NOMO-1 treated with DMSO at 0.1 percent for 48 hours (cell line): ENCODE results near the gene STPG1.

Experiments
- DNase-seq: peaks from one replicate; lab custom pipeline; 2025; ENCODE audit not compliant: unreplicated experiment; lab: John Stamatoyannopoulos, UW

The STPG1 gene

DNA sequence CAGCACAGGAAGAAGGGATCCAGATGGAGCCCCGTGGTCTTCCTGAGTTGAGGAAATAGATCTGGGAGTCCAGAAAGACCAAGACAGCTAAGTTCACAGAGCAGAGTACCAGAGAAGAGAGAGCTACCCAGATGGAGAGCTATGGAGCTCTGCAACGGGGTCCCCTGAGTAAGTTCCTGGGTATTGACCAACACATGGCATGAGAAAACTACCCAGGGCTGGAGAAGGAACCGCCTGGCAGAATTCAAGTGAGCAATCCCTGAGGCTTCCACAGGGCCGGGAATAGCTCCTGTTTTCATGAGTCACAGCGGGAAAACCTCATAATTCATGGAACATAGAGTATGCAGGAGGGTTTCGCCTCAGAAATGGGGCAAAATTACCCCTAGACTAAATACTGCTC, 19.7 kb downstream of the STPG1 start:
- no peak for DNase-seq

DNA sequence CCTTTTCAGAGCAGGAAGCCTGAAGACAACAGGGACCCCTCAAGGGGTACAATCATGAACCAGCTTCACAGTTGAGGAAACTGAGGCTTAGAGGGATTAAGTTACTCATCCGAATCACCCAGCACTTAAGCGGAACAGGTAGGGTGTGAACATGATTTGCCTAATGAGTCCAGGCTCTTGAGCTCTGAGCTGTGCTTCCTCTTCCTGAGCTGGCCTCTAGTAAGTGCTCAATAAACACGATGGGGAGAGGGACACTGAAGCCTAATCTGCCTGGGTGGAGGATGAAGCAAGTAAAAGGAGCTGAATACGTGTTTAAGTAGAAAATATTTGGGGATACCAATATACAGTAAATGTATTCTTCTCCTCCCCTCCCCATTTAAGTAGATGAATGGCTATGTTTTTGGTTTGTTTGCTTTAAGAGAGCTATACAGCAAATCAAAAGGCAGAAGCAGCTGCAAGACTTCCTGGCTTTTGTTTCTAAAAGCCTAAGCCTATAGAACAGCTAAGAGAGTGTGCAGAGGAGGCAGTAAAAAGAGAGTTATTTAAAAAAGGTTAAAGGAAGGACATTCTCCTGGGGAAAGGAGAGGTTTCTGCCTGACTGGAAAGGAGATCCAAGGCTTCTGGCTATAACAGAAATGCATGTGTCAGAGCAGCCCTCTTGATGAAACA, 20.5 kb downstream of the STPG1 start:
- DNase-seq: peak; percentile 40

DNA sequence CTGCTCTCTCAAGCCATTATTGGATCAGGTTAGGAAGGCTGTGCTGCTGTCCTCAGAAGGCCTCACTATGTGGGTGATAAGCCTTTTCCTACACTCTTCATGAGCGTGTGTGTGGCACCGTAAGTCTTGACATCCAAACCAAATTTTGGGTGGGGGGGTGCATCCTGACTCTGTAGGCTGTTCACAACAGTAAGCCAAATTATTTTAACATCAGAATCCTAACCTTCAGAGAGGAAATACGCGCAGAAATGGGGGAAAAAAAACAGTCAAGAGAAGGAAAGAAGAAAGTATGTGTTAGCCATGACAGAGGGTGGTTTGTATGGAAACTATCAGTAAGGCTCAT, 21.0 kb downstream of the STPG1 start:
- no peak for DNase-seq

DNA sequence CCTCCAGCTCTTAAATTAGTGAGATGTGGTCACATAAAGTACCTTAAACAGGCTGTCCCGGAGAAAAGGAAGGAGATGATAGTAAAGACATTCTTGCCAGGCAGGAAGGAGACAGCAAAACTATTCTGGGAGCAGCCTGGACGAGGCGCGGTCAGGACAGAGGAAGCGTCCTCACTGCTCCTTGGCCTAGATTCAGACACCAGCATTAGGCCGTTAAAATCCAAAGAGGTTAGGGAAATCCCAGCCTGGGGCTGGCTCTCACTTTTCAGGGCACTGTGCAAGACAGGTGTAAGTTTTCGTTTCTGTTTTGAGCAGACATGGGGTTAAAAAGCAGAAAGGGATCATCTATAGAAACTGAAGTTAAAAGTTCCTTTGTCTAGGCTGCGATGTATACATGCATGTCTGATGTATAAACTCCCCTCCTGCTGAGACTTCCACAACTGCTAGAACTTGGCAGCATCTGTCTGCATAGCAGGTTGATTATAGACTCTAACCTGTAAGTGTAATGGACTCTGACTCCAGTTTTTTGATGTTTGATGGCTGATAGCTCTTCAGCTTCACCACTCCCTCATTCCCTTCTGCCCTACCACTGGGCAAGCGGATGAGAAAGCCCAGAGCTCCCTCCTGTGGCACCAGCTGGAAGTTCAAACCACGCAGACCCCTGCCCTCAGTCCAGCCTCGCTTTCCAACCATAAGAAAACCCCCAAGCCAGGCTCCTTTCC, 21.5 kb downstream of the STPG1 start:
- DNase-seq: peak; percentile 44

DNA sequence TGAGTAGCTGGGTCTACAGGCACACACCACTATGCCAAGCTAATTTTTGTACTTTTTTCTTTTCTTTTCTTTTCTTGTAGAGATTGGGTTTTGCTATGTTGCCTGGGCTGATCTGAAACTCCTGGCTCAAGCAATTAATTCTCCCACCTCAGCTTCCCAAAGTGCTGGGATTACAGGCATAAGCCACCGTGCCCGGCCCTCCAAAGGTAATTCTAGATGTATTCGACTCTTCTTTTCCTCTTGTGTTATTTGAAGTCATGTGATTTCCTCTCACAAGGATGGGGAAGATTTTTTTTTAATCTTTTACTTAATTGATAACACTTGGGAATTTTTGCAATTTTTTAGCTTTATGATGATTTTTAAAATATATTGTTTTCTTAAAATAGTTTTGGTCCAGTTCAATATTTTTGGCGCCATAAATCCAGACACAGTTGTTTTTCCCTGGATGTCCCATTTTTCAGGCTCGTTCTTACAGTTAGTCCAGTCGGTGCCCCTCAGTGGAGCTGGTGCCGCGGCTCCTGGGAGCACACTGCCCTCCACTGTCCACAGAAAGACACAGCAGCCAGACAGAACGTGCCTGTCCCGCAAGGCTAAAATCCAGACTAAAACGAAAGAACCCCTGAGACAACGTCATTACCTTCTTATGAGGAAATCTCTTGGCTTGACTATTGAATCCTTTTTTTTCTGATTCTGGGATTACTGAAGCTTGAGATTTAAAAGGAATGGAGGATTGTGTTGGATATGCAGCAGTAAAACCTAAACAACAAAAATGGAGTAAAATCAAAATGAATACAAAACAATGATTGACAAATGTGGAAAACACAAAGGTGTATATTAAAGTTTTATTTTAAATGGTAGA, 22.4 kb downstream of the STPG1 start:
- DNase-seq: peak; percentile 69

DNA sequence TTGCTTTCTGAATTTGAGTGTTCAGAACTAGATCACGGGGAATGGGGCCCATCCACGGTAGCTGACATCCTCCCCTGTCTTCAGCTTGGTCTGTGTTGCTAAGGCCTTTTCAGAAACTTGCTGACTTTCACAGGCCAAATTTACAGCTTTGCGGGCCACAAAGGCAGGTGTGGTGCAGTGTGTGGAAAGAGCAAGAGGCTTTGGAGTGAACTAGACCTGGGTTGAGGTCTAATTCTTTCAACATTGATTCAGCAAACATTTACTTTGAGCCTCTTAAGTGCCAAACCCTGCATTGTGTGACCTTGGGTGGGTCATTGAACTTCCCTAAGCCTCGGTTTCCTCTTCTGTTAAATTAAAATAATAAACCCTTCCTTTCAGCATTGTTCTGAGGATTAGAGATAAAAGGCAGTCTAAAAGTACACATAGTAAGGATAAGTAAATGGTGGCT, 24.3 kb downstream of the STPG1 start:
- DNase-seq: no peak

DNA sequence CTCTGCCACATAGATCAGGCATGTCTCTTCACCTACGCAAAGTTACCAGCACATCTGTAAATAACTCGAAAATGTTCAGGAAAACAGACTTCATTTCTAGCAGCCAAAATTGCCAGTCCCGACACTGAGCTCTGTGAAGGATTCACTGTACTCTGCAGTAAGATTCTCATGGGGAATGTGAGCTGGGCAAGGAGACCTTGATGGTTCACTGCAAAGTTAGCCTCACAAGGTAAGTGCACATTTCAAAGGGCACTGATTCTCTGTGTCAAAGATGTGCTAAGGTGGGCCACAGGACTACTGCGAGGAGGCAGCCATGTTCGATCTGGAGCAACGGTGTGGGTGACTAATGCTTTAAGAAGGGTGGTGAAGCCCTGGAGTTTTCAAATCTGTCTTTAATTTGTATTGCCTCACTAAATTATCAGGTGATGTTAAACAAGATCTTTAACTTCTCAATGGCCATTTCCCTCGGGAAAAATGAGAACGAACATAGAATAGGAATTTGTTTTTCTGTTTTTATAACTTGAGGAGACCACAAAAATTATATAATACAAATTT, 25.2 kb downstream of the STPG1 start:
- DNase-seq: no peak

DNA sequence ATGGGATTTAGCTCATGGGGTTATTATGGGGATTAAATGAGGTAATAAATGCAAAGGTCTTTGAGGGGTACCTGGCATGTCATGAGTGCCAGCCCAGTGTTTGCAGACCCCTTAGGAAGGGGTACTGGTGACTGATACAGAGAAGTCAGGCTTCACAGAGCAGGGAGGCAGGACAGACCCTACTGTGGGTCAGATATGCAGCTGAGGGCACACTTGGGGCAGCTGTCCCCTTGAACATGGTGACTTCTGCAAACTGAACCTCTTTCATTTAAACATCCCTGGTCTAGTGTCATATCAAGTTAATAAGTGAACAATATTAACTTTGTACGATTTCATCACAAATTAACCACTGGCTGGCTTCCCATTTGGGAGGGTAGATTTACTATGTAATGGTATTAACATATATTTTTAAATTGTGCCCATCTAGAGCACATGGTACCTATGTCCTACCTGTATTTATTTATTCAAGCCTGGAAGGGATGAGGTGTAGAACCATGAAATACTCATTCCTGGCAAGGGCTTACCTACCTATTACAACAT, 25.9 kb downstream of the STPG1 start:
- no peak for DNase-seq

DNA sequence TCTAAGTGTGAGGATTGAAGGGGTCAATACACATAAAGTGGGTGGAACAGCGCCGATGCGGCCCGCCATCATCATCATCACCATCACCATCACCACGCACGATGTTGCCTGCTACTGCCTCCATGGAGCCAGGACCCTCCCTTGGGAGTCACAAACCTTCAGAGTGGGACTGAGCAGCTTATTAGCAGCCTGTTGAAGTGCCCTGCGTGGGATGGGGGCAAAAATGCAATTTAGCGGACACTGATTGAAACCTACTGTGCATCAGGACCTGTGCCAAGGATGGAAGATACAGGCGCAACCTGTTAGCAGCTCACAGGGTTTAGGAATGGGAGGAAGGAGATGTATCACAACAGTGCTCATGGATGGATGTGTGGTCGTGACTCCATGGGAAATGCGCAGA, 26.7 kb downstream of the STPG1 start:
- no peak for DNase-seq

DNA sequence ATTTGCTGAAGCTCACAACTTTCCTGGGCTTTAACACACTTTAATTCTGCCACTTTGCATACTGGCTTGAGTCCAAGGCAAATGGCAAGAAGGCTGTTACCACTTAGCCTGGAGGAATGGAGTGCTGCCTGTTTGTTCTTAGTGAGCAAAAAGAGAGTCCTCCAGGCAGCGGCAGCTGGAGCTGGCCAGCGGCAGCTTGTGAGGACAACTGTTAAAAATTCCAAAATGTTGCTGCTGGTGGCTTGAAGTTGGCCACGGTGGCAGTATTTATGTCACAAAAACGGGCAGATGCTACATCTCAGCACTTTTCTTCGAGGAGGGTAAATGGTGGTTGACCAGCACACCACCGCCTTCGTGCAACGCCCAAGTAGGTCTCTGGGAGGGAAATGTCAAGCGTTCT, 27.3 kb downstream of the STPG1 start:
- no peak for DNase-seq

DNA sequence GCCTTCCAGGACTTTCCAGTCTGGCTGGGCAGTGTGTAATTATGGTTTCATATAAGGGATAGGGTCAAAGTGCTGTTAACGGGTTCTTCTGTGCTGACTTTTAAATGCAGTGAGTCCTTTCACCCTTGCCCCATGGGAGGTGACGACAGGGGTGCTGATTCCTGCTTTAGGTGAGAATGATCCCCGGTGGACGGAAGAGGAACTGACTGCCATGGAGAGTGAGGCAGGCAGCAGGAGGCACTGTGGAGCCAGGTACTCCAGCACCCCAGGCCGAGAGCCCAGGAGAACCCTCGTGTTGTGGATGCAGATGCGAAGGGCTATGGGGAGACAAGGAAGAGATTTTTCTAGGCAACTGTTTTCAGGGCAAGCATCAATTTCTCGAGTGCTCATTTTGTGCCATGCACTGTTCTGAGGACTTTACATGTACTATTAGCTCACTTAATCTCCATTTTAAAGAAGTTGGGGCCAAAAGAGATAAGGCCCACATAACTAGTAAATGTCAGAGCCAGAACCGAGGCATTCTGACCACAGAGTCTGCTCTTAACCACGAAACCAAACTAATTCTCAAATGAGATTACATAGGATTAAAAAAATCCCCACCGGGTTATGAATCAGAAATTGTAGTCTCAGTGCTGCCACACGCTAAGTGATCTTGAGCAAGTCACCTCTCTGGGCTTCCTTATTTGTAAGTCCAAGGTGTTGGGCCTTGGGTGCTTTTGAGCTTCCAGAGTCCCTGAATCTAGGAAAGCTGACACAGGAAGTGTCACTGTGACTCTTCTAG, 28.2 kb downstream of the STPG1 start:
- DNase-seq: no peak

DNA sequence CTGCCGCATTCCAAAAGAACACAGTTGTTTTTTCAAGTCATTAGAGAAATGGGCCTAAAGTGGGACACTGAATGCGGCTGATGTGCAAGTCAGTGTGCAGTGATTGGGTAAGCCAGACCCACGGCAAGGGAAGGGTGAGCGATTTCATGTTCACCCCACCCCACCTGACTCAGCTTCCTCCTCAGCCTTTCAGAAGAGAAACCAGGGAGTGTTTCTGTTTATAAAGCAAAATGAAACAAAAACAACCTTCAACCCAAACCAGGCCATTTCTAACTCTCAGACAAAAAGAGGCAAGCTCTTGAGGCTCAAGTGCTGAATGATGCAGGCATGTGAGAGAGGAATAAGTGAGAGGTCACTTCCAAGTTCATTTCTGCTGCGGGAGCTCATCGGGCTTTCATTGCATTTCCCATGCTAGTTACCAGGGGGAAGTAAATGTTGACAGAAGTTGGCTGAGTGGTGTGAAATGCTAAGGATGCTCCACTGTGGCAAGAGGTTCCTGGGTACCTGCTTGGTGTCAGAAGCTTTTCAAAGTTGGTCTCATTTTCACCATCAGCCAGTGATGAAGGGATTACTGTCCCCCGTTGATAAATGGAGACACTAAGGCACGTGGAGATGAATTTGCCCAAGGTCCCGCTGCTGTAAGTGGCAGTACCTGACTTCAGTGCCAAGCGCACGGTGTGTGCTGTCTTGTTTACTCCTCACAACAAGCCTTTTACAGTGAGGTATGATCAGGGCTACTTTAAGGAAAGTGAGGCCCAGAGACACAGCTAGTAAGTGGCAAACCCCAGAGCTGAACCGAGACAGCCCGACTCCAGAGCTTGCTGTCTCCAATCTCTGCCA, 29.1 kb downstream of the STPG1 start:
- DNase-seq: peak; percentile 71

DNA sequence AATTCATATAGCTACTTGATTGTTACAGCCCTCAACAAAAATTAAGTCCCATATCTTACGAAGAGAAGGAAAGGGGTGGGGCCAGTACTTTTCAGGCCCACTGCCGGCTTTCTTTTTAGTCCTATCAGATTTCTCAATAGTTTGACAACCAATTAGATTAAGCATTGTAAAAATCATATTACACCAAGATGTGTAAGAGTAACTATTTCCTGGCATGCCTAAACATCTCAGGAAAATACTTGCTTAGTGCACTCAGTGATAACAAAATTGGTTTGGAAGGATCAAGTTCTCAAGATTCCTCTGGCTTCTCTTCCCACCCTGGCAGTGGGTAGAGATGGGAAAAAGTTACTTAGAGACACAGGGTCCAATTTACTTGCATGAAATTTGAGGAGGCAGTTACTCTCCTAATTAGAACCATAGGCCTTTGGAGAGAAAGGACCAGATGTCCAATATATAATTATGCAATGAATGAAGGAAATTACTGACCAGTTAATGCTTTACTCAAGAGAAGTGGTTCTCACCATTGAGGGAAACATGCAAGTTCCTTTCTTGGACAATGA, 30.1 kb downstream of the STPG1 start:
- DNase-seq: no peak

DNA sequence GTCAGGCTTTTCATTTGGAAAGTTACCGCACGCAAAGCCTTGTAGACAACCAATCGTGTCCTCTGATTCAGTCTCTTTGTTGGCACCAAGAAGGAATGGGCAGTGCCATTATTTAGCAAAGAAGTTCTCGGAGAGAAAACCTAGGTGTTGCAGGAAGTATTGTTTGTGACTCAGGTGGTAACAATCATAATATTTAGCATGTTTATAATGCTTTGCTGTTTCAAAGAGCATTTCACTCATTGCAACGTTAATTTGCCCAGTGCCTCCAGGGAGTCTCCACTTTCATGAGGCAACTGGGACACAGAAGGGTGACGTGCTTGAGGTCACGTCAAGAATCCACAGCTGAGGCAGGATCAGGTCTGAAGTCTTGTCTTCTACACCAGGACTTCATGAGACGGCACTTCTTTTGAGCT, 31.4 kb downstream of the STPG1 start:
- DNase-seq: no peak

DNA sequence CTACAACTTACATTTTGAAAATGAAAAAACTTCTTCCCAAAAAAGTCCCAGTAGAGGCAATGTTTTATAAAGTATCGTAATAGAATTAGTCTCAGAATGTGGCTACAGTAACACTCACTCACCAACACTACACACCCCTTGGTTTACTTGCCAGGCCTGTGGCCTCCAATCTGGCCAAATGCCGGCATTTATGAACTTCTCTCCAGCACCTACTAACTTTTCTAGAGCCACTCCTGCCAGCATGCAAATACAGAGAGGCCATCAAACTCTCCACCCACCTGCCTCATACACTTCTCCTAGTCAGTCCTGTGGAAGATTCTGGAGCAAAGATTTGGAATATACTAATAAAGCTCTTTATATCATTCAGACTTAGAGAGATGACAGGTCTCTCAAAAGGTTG, 32.3 kb downstream of the STPG1 start:
- no peak for DNase-seq

DNA sequence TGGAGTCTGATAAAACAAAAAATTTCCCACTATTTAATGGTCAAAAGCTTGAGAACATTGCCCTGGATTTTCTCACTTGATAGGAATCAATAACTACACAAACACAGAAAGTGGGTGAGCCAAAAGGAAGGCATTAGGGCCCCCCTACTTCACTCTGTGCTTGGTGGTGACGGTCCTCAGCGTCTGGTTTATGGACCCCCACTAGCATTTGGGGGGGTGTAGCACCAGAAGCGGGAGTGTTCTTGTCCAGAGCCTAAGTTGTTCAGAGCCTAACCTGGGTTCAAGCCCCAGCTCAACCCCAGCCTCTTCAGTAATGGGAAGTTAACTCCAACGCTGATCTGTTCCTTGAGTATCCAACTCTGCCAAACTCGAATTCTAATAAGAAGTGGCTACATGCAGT, 33.1 kb downstream of the STPG1 start:
- no peak for DNase-seq

DNA sequence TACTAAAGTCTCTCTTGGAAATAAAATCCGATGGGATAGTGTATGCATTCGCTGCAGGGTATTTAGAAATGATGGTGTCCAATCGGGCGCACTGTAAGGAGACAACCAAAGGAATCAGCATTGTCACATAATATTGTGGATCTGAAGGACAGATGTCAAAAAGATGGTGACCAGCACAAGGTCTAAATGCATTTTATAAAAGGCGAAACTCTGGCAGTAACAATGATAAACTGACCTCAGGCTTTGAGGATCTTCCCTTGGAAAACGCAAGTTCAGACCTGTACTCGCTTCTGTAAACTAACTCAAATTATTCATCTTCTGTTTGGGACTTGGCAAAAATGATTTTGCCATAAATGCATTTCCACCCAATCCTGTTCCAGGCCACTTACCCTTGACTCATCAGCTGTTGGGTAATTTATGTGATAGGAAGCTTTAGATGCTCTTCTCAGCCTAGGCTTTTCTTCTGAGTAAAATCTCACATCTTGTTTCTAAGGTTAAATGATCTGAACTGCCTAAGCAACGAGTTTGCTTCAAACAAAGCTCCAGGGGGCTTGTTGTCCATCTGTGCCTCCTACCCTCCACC, 33.8 kb downstream of the STPG1 start:
- DNase-seq: no peak

DNA sequence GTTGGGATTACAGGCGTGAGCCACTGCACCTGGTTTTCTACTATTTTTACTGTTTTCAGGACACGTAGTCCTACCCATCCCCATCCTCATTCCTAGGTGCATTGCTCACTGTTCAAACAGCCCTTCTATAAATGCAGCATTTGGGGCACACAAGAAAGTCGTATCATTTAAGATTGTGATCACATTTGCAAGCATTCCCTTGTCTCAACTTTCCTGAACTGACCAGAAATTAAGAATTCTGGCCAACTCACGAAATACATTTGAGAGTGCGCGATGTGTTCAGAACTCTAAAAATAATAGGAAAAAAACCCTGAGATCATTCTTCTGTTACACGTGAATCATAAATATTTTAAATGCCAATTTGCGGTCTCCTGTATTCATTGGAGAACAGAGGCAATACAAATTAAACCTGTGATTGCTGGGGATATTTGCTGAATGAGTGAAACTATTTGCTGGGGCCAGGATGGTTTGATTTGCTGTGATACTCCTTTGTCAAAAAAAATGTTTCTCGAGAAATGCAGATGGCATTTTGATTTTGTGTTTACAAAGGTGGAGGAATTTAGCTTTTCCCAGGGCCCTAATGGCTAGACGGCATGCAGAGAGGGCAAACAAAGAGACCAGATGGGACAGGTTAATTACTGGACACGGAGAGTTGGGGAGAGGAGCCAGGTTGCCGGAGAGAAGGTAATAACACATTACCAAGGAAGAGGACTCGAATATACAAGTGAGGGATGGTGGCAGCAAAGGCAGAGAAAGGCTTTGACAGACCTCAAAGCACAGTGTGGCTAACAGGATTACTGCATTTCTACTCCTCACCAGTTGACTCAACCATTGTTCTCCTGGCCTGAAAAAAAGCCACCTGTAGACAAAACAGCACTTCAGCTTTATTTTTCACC, 38.4 kb downstream of the STPG1 start:
- no peak for DNase-seq
